Endothelial cell of umbilical vein (primary cell): ENCODE data around the gene KATNB1.

Experiments
- CTCF ChIP-seq, 2 donors: IDR thresholded peaks; 1 replicate in 1 of 2; 2 replicates in 1 of 2; pipeline ENCODE4 v1.5.1; 2011; ENCODE audit warnings: low read length in 2 of 2, mild to moderate bottlenecking in 2 of 2, moderate library complexity in 2 of 2, control low read depth in 1 of 2, inconsistent platforms in 1 of 2, low read depth in 1 of 2; ENCODE audit not compliant: insufficient read depth in 1 of 2; ENCODE audit errors: extremely low read depth in 1 of 2
- EZH2 ChIP-seq: IDR thresholded peaks from 2 replicates; pipeline ENCODE4 v1.6.1; 2012; ENCODE audit warnings: borderline replicate concordance, low read depth, mild to moderate bottlenecking, moderate library complexity, low read length, inconsistent platforms; ENCODE audit not compliant: severe bottlenecking
- FOS ChIP-seq: IDR thresholded peaks from 2 replicates; pipeline ENCODE4 v1.6.1; 2011; ENCODE audit warnings: mild to moderate bottlenecking, low read length, moderate library complexity, borderline replicate concordance; ENCODE audit not compliant: insufficient read depth
- JUN ChIP-seq: IDR thresholded peaks from 2 replicates; pipeline ENCODE4 v1.6.1; 2011; ENCODE audit warnings: borderline replicate concordance, low read depth; ENCODE audit not compliant: insufficient read length, insufficient read depth
- MAX ChIP-seq: IDR thresholded peaks from 2 replicates; pipeline ENCODE4 v1.6.1; 2011; ENCODE audit not compliant: insufficient read depth, insufficient read length
- POLR2A ChIP-seq: IDR thresholded peaks from 2 replicates; pipeline ENCODE4 v1.6.1; 2012; ENCODE audit warnings: low read depth, mild to moderate bottlenecking, control low read depth, low read length
- POLR2AphosphoS5 ChIP-seq: IDR thresholded peaks from 2 replicates; pipeline ENCODE4 v1.6.1; 2012; ENCODE audit warnings: low read depth, mild to moderate bottlenecking, control low read depth, low read length, moderate library complexity; ENCODE audit not compliant: insufficient read depth

- no peak for TF ChIP-seq CTCF (IDR thresholded peaks at IDR 0.05; ENCODE audit: extremely low read depth in 1 of 2, insufficient read depth in 1 of 2, low read depth in 1 of 2, low read length in 2 of 2)
- TF ChIP-seq MAX, result no peak
- TF ChIP-seq POLR2AphosphoS5, result no peak
- no peak for TF ChIP-seq POLR2A
- TF ChIP-seq EZH2, result no peak
- no peak for TF ChIP-seq FOS
- no peak for TF ChIP-seq JUN
Measured at GRCh38 chr16:57711346-57711745, 24.2 kb upstream of the KATNB1 start.
